Smooth muscle cell (in vitro differentiated cells): ENCODE measurements around the gene CRTAP. TPM values are rescaled to one million over a fixed set of nuclear protein-coding genes. Genes with fewer than 3 reads are reported as not detected.

Experiments used
- DNase-seq: peaks from one replicate; lab custom pipeline; 2025; ENCODE audit not compliant: unreplicated experiment; lab: John Stamatoyannopoulos, UW
- H2AFZ ChIP-seq: fragments of 200-600 bp; sonication (generic); 2 replicates; pipeline ENCODE4 v1.6.0; 2016; ENCODE audit warnings: antibody characterized with exemption, low read depth, mild to moderate bottlenecking
- H3F3A ChIP-seq: fragments of 200-600 bp; sonication (generic); 2 replicates; pipeline ENCODE4 v1.6.0; 2017; ENCODE audit warnings: antibody characterized with exemption, low read depth
- H3K27ac ChIP-seq: fragments of 200-600 bp; sonication (generic); 2 replicates; pipeline ENCODE4 v1.5.1; 2016; ENCODE audit warnings: low read depth, mild to moderate bottlenecking
- H3K27me3 ChIP-seq: fragments of 200-600 bp; sonication (generic); 2 replicates; pipeline ENCODE4 v1.6.1; 2016; ENCODE audit warnings: low read depth, mild to moderate bottlenecking
- H3K36me3 ChIP-seq: fragments of 200-600 bp; sonication (generic); 2 replicates; pipeline ENCODE4 v1.5.1; 2016; ENCODE audit warnings: low read depth
- H3K4me1 ChIP-seq: fragments of 200-600 bp; sonication (generic); 2 replicates; pipeline ENCODE4 v1.5.1; 2016; ENCODE audit warnings: low read depth
- H3K4me2 ChIP-seq: fragments of 200-600 bp; sonication (generic); 2 replicates; pipeline ENCODE4 v1.6.0; 2016; ENCODE audit warnings: mild to moderate bottlenecking
- H3K4me3 ChIP-seq: fragments of 200-600 bp; sonication (generic); 2 replicates; pipeline ENCODE4 v1.5.1; 2016; ENCODE audit warnings: mild to moderate bottlenecking
- H3K79me2 ChIP-seq: fragments of 200-600 bp; sonication (generic); 2 replicates; pipeline ENCODE4 v1.6.0; 2016; ENCODE audit warnings: low read depth, mild to moderate bottlenecking
- H3K9ac ChIP-seq: fragments of 200-600 bp; sonication (generic); 2 replicates; pipeline ENCODE4 v1.6.0; 2016; ENCODE audit warnings: low read depth
- H3K9me3 ChIP-seq: fragments of 200-600 bp; sonication (generic); replicated peaks from 2 replicates; pipeline ENCODE4 v1.5.1; 2016; ENCODE audit warnings: low read depth
- H4K20me1 ChIP-seq: fragments of 200-600 bp; sonication (generic); 2 replicates; pipeline ENCODE4 v1.6.0; 2016; ENCODE audit warnings: low read depth
- WGBS: methylation state at CpG from one replicate; pipeline ENCODE4 v1.1.7; 2016; ENCODE audit warnings: low lambda C conversion rate; 5-methylcytosine and 5-hydroxymethylcytosine counted together
- polyA plus RNA-seq: library from polyadenylated mRNA; unstranded; fragments of >200 nt; fragmentation: Nextera tagmentation; extraction: Ambion mirVana; gene quantifications from 2 replicates; pipeline ENCODE4 v1.2.1, GENCODE V29; 2016
- total RNA-seq: library from RNA; depleted of rRNA; stranded (reverse); fragments of >200 nt; gene quantifications from 2 replicates; pipeline ENCODE4 v1.2.3, GENCODE V29; 2014
- TF ChIP-seq, protein P1 (sequence below): fragments of 200-600 bp; sonication (generic); IDR thresholded peaks from 2 replicates; pipeline ENCODE4 v1.5.1; 2017; ENCODE audit warnings: borderline replicate concordance, mild to moderate bottlenecking, antibody characterized with exemption; ENCODE audit not compliant: insufficient read depth, poor library complexity, severe bottlenecking

The CRTAP gene
- total and polyA plus RNA-seq, 2 experiments from 2014 or later: 195 to 206 TPM

DNA sequence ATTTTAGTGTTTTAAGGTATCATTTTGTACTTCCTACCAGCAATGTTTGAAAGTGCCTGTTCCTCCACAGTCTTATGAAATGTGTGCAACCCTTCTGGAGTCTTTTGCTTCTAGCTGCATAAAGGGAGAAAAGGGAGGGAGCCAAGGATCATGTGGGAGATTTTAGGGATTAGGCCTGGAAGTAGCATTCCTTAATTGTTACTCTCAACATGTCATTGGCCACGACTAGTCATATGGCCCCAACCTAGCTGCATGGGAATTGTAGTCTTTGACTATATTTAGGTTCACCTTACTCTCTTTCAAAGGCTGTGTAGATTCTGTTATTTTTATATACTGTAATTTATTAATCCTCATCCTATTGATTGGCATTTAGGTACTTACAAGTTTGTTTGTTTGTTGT is 14.9 kb downstream of the CRTAP start:
- H3K4me2 ChIP-seq: peak overlapping the region; percentile 42
- no peak overlapping the region for H2AFZ ChIP-seq
- H3K27ac ChIP-seq: no peak overlapping the region
- peaks cover 9% of the 10 kb centered on the region for H3K36me3 ChIP-seq
- H3K9ac ChIP-seq: no peak overlapping the region
- no peaks in the 10 kb centered on the region for H3K9me3 ChIP-seq
- H3K27me3 ChIP-seq: no peaks in the 10 kb centered on the region
- H3K79me2 ChIP-seq: no peaks in the 10 kb centered on the region
- H4K20me1 ChIP-seq: peaks cover 8% of the 10 kb centered on the region
- H3K4me3 ChIP-seq: no peak overlapping the region
- 61% methylated on average over 1 of the region's 1 CpG for WGBS
- no peaks in the 10 kb centered on the region for H3F3A ChIP-seq
- no peak for DNase-seq
- TF ChIP-seq, protein P1, sequence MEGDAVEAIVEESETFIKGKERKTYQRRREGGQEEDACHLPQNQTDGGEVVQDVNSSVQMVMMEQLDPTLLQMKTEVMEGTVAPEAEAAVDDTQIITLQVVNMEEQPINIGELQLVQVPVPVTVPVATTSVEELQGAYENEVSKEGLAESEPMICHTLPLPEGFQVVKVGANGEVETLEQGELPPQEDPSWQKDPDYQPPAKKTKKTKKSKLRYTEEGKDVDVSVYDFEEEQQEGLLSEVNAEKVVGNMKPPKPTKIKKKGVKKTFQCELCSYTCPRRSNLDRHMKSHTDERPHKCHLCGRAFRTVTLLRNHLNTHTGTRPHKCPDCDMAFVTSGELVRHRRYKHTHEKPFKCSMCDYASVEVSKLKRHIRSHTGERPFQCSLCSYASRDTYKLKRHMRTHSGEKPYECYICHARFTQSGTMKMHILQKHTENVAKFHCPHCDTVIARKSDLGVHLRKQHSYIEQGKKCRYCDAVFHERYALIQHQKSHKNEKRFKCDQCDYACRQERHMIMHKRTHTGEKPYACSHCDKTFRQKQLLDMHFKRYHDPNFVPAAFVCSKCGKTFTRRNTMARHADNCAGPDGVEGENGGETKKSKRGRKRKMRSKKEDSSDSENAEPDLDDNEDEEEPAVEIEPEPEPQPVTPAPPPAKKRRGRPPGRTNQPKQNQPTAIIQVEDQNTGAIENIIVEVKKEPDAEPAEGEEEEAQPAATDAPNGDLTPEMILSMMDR: no peak
- H3K4me1 ChIP-seq: peaks cover 4% of the 10 kb centered on the region

GRCh38 chr3:33130144-33130543 is 16.3 kb downstream of the CRTAP start:
- TF ChIP-seq, protein P1: no peak
- Histone ChIP-seq H4K20me1 (peaks cover 8% of the 10 kb centered on the region), H2AFZ (no peak overlapping the region), H3K79me2 (no peaks in the 10 kb centered on the region), H3K4me2 (no peak overlapping the region), H3K9me3 (no peaks in the 10 kb centered on the region), H3K4me3 (no peak overlapping the region), H3K27me3 (no peaks in the 10 kb centered on the region), H3K9ac (no peak overlapping the region), H3F3A (peaks cover 3% of the 10 kb centered on the region), H3K36me3 (no peaks in the 10 kb centered on the region), H3K27ac (no peak overlapping the region), H3K4me1 (peaks cover 4% of the 10 kb centered on the region)
- no peak for DNase-seq
- WGBS: 53% methylated on average over 2 of the region's 2 CpGs

- Histone ChIP-seq H3K27me3 (no peaks in the 10 kb centered on the region), H3K36me3 (no peaks in the 10 kb centered on the region), H3K9ac (no peak overlapping the region), H3F3A (peaks cover 3% of the 10 kb centered on the region), H3K4me3 (no peak overlapping the region), H2AFZ (no peak overlapping the region), H4K20me1 (peaks cover 8% of the 10 kb centered on the region), H3K27ac (no peak overlapping the region), H3K4me2 (no peak overlapping the region), H3K9me3 (no peaks in the 10 kb centered on the region), H3K4me1 (peaks cover 4% of the 10 kb centered on the region), H3K79me2 (no peaks in the 10 kb centered on the region)
- no peak for DNase-seq
- TF ChIP-seq, protein P1: peak; percentile 77
- 47% methylated on average over 6 of the region's 6 CpGs for WGBS
Observed at GRCh38 chr3:33131331-33132018, 17.7 kb downstream of the CRTAP start.

DNA sequence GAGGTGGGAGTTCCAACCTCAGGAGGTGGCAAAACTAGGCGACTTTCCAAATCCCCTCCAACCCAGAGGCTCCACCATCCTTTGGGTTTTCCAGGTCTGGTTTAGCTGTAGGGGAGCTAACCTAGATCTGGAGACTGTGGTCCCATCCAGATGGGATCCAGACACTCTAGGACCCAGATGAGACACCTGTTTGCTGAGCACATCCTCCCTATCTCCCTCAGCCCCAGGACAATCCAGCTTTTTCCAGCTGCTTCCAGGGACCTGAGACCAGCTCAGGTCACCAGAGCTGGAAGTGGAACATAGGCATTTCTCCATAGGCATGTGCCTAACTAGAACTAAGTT is 18.2 kb downstream of the CRTAP start:
- Histone ChIP-seq H3K9me3 (no peaks in the 10 kb centered on the region), H3F3A (peaks cover 3% of the 10 kb centered on the region), H3K4me3 (no peak overlapping the region), H3K4me1 (peaks cover 4% of the 10 kb centered on the region), H2AFZ (no peak overlapping the region), H3K9ac (no peak overlapping the region), H3K4me2 (no peak overlapping the region), H3K36me3 (no peaks in the 10 kb centered on the region), H3K27ac (no peak overlapping the region), H4K20me1 (peaks cover 8% of the 10 kb centered on the region), H3K27me3 (no peaks in the 10 kb centered on the region), H3K79me2 (no peaks in the 10 kb centered on the region)
- WGBS: 96% methylated on average over 1 of the region's 1 CpG
- no peak for DNase-seq
- TF ChIP-seq, protein P1: no peak
